ENCODE results near the gene RNF222. TPM values are rescaled to one million over a fixed set of nuclear protein-coding genes. Genes with fewer than 3 reads are reported as not detected.

The RNF222 gene
- total and polyA plus RNA-seq, 2 of the 4 experiments (the other 2 are of a cell fraction), result not detected

- WGBS, 2 experiments (ENCODE audit: extremely low coverage in 2 of 2, insufficient read length in 1 of 2), result 85% methylated on average over 4 of the region's 14 CpGs; no CpG with 5 or more reads in 1 of the 2 experiments
- Histone ChIP-seq H3K14ac (replicated peaks; ENCODE audit: low read depth, low read length) (no peak overlapping the region), H2AK9ac (replicated peaks; ENCODE audit: low read depth, low read length, poor library complexity) (peak overlapping the region; percentile 40), H3K4me1 (ENCODE audit: control insufficient read depth, insufficient read depth, low read length) (no peaks in the 10 kb centered on the region), H3K23ac (ENCODE audit: low read depth, low read length) (no peak overlapping the region), H2BK5ac (ENCODE audit: low read depth, low read length, poor library complexity, severe bottlenecking) (no peak overlapping the region), H3K79me1 (ENCODE audit: low read depth in 1 of 2, low read length in 2 of 2) (no peaks in the 10 kb centered on the region), H4K8ac (ENCODE audit: low read depth in 2 of 2, low read length in 2 of 2) (no peak overlapping the region), H2AFZ (replicated peaks; ENCODE audit: low read length, poor library complexity) (no peak overlapping the region), H3K36me3 (ENCODE audit: control insufficient read depth, insufficient read depth, low read length) (no peaks in the 10 kb centered on the region), H3K4ac (ENCODE audit: low read depth, low read length) (no peak overlapping the region), H2BK20ac (ENCODE audit: low read depth, low read length) (no peak overlapping the region), H4K20me1 (ENCODE audit: insufficient read depth, low read length) (no peaks in the 10 kb centered on the region), H2BK15ac (ENCODE audit: low read depth, low read length) (no peak overlapping the region), H4K91ac (ENCODE audit: insufficient read depth, low read depth, low read length) (no peak overlapping the region), H2AK5ac (ENCODE audit: low read depth, low read length) (no peak overlapping the region), H3K18ac (ENCODE audit: low read depth, low read length) (no peak overlapping the region), H4K5ac (ENCODE audit: low read depth, low read length) (no peak overlapping the region), H3K27ac (ENCODE audit: insufficient read depth, low read length) (no peak overlapping the region), H3K9me1 (ENCODE audit: insufficient read depth, low read length) (no peaks in the 10 kb centered on the region), H3K56ac (ENCODE audit: extremely low read depth, insufficient read depth, low read length) (no peak overlapping the region), H3K9me3 (ENCODE audit: control insufficient read depth, insufficient read depth, low read length) (no peaks in the 10 kb centered on the region), H2BK120ac (ENCODE audit: low read depth, low read length) (no peak overlapping the region), H3K4me3 (ENCODE audit: insufficient read depth, low read depth, low read length) (no peak overlapping the region), H3K9ac (ENCODE audit: low read depth, low read length) (no peak overlapping the region), H3K4me2 (ENCODE audit: low read depth, low read length) (no peak overlapping the region), H3K27me3 (ENCODE audit: control insufficient read depth, insufficient read depth, low read length) (peaks cover 9% of the 10 kb centered on the region)
- ChIA-PET CTCF (interaction anchor here (1.2 kb wide), 1 partner anchor 338 kb away, joined by 3 read pairs; no protein-coding TSS in a partner anchor), POLR2A (ENCODE audit: unreplicated experiment) (interaction anchor here (0.7 kb wide), 1 partner anchor 417 kb away, joined by 3 read pairs; no protein-coding TSS in a partner anchor)
- no peak for TF ChIP-seq MAZ (IDR thresholded peaks at IDR 0.05; ENCODE audit: borderline replicate concordance, low read depth, low read length)
- no peak for TF ChIP-seq CHD1 (IDR thresholded peaks at IDR 0.05; ENCODE audit: low read depth, low read length)
- no peak for TF ChIP-seq CTCF (conservative IDR thresholded peaks at IDR 0.05; ENCODE audit: low read depth, low read length)
- no peak for TF ChIP-seq ELK1 (IDR thresholded peaks at IDR 0.05; ENCODE audit: borderline replicate concordance, low read depth, low read length)
- TF ChIP-seq RFX5 (IDR thresholded peaks at IDR 0.05; ENCODE audit: low read depth, low read length), result no peak
- DNase-seq (no peak), ATAC-seq (ENCODE audit: low read depth) (no peak)
- in situ Hi-C loops (cut with MboI; ENCODE audit: low sequenced_read_pairs), result no loop called here
- no TSS peak for BruUV-seq (replicated peaks)
- intact Hi-C loops (cut with micrococcal nuclease), result no loop called here
- dilution Hi-C loops (cut with HindIII; ENCODE audit: low sequenced_read_pairs, unreplicated experiment), result no loop called here
These were observed 10.7 kb upstream of the RNF222 start for GRCh38 chr17:8408371-8408770.

Data from IMR-90 (cell line).